MM.1S (cell line): ENCODE results near the gene SIAE.

Source experiments
- DNase-seq: peaks from one replicate; pipeline ENCODE4 v3.0.0-alpha.2; 2015
- H2AFZ ChIP-seq: fragments of 300-600 bp; sonication (generic); 2 replicates; pipeline ENCODE4 v1.6.0; 2016; ENCODE audit warnings: antibody characterized with exemption, low read length
- H3F3A ChIP-seq: fragments of 300-600 bp; sonication (generic); 2 replicates; pipeline ENCODE4 v1.6.1; 2016; ENCODE audit warnings: mild to moderate bottlenecking, antibody characterized with exemption, low read length, moderate library complexity, mixed read lengths; ENCODE audit not compliant: insufficient read depth
- H3K27ac ChIP-seq: fragments of 300-600 bp; sonication (generic); 2 replicates; pipeline ENCODE4 v1.5.1; 2016; ENCODE audit warnings: mild to moderate bottlenecking, low read length
- H3K27me3 ChIP-seq: fragments of 300-600 bp; sonication (generic); replicated peaks from 2 replicates; pipeline ENCODE4 v1.6.0; 2016; ENCODE audit warnings: low read length; ENCODE audit not compliant: insufficient read depth
- H3K36me3 ChIP-seq: fragments of 300-600 bp; sonication (generic); replicated peaks from 2 replicates; pipeline ENCODE4 v1.6.1; 2016; ENCODE audit warnings: mild to moderate bottlenecking, low read length, mixed read lengths; ENCODE audit not compliant: insufficient read depth
- H3K4me1 ChIP-seq: fragments of 300-600 bp; sonication (generic); 2 replicates; pipeline ENCODE4 v1.6.1; 2016; ENCODE audit warnings: low read length, mixed read lengths
- H3K4me2 ChIP-seq: fragments of 300-600 bp; sonication (generic); 2 replicates; pipeline ENCODE4 v1.6.0; 2016; ENCODE audit warnings: low read depth, low read length
- H3K4me3 ChIP-seq: fragments of 300-600 bp; sonication (generic); 2 replicates; pipeline ENCODE4 v1.5.1; 2016; ENCODE audit warnings: low read length, mixed read lengths
- H3K79me2 ChIP-seq: fragments of 300-600 bp; sonication (generic); 2 replicates; pipeline ENCODE4 v1.6.1; 2016; ENCODE audit warnings: mixed run types, low read length, mixed read lengths
- H3K9ac ChIP-seq: fragments of 300-600 bp; sonication (generic); 2 replicates; pipeline ENCODE4 v1.6.1; 2016; ENCODE audit warnings: low read length, mixed read lengths
- H3K9me2 ChIP-seq: fragments of 300-600 bp; sonication (generic); replicated peaks from 2 replicates; pipeline ENCODE4 v1.6.1; 2016; ENCODE audit warnings: mild to moderate bottlenecking, low read length, mixed read lengths; ENCODE audit not compliant: insufficient read depth
- H3K9me3 ChIP-seq: fragments of 300-600 bp; sonication (generic); replicated peaks from 2 replicates; pipeline ENCODE4 v1.6.1; 2016; ENCODE audit warnings: mild to moderate bottlenecking, low read length, mixed read lengths; ENCODE audit not compliant: insufficient read depth
- H4K20me1 ChIP-seq: fragments of 300-600 bp; sonication (generic); 2 replicates; pipeline ENCODE4 v1.6.1; 2016; ENCODE audit warnings: mild to moderate bottlenecking, low read length, moderate library complexity, mixed read lengths; ENCODE audit not compliant: insufficient read depth
- CTCF ChIP-seq: fragments of 300-600 bp; sonication (generic); IDR thresholded peaks from 2 replicates; pipeline ENCODE4 v1.5.1; 2016; ENCODE audit warnings: antibody characterized with exemption, low read length, mixed read lengths
- EZH2 ChIP-seq: fragments of 300-600 bp; sonication (generic); optimal IDR thresholded peaks from 2 replicates; pipeline ENCODE3; 2017; ENCODE audit warnings: low read depth, mild to moderate bottlenecking, antibody characterized with exemption, low read length, mixed read lengths
- EZH2phosphoT487 ChIP-seq: fragments of 300-600 bp; sonication (generic); IDR thresholded peaks from 2 replicates; pipeline ENCODE4 v1.6.1; 2018; ENCODE audit warnings: antibody characterized with exemption, low read length

SIAE gene

GRCh38 chr11:124700028-124700427 lies 26.5 kb upstream of the SIAE start:
- no peaks in the 10 kb centered on the region for H4K20me1 ChIP-seq
- H3K4me1 ChIP-seq, result no peaks in the 10 kb centered on the region
- no peaks in the 10 kb centered on the region for H3K27me3 ChIP-seq
- H3F3A ChIP-seq, result no peaks in the 10 kb centered on the region
- H3K36me3 ChIP-seq, result no peaks in the 10 kb centered on the region
- no peak overlapping the region for H3K9ac ChIP-seq
- no peak for DNase-seq
- H3K9me2 ChIP-seq, result no peaks in the 10 kb centered on the region
- no peak overlapping the region for H3K4me2 ChIP-seq
- no peak overlapping the region for H3K4me3 ChIP-seq
- H3K9me3 ChIP-seq, result no peaks in the 10 kb centered on the region
- H2AFZ ChIP-seq, result no peak overlapping the region
- H3K79me2 ChIP-seq, result no peaks in the 10 kb centered on the region
- TF ChIP-seq CTCF, result no peak
- no peak for TF ChIP-seq EZH2phosphoT487
- no peak for TF ChIP-seq EZH2
- H3K27ac ChIP-seq, result no peak overlapping the region

- no peaks in the 10 kb centered on the region for H3K9me2 ChIP-seq
- H3K4me1 ChIP-seq, result no peaks in the 10 kb centered on the region
- no peaks in the 10 kb centered on the region for H3K36me3 ChIP-seq
- no peak overlapping the region for H3K9ac ChIP-seq
- no peak for TF ChIP-seq CTCF
- no peak for TF ChIP-seq EZH2
- no peak for TF ChIP-seq EZH2phosphoT487
- H3K4me3 ChIP-seq, result no peak overlapping the region
- H3K4me2 ChIP-seq, result no peak overlapping the region
- H3F3A ChIP-seq, result no peaks in the 10 kb centered on the region
- H3K79me2 ChIP-seq, result no peaks in the 10 kb centered on the region
- no peaks in the 10 kb centered on the region for H3K27me3 ChIP-seq
- H3K27ac ChIP-seq, result no peak overlapping the region
- no peaks in the 10 kb centered on the region for H3K9me3 ChIP-seq
- H2AFZ ChIP-seq, result no peak overlapping the region
- H4K20me1 ChIP-seq, result no peaks in the 10 kb centered on the region
- no peak for DNase-seq
Measured at GRCh38 chr11:124699547-124699946, 26.0 kb upstream of the SIAE start.

GRCh38 chr11:124693142-124693541 lies 19.6 kb upstream of the SIAE start:
- Histone ChIP-seq H2AFZ (no peak overlapping the region), H3K36me3 (no peaks in the 10 kb centered on the region), H3K27ac (no peak overlapping the region), H3K9me3 (no peaks in the 10 kb centered on the region), H4K20me1 (no peaks in the 10 kb centered on the region), H3K4me1 (no peaks in the 10 kb centered on the region), H3K9ac (no peak overlapping the region), H3K79me2 (no peaks in the 10 kb centered on the region), H3K4me2 (no peak overlapping the region), H3K4me3 (no peak overlapping the region), H3F3A (no peaks in the 10 kb centered on the region), H3K9me2 (no peaks in the 10 kb centered on the region), H3K27me3 (no peaks in the 10 kb centered on the region)
- no peak for TF ChIP-seq CTCF
- no peak for TF ChIP-seq EZH2
- TF ChIP-seq EZH2phosphoT487, result no peak
- DNase-seq, result no peak

- Histone ChIP-seq H3K27me3 (no peaks in the 10 kb centered on the region), H3F3A (no peaks in the 10 kb centered on the region), H3K9ac (no peak overlapping the region), H3K4me2 (no peak overlapping the region), H3K36me3 (no peaks in the 10 kb centered on the region), H3K27ac (no peak overlapping the region), H4K20me1 (no peaks in the 10 kb centered on the region), H2AFZ (no peak overlapping the region), H3K79me2 (no peaks in the 10 kb centered on the region), H3K9me2 (no peaks in the 10 kb centered on the region), H3K9me3 (no peaks in the 10 kb centered on the region), H3K4me3 (no peak overlapping the region), H3K4me1 (no peaks in the 10 kb centered on the region)
- DNase-seq, result no peak
- TF ChIP-seq EZH2phosphoT487, result no peak
- no peak for TF ChIP-seq EZH2
- TF ChIP-seq CTCF, result no peak
Measured at GRCh38 chr11:124682443-124682842, 8.9 kb upstream of the SIAE start.
